CD4-positive, alpha-beta T cell treated with Interleukin-6 for 4 hours (primary cell): ENCODE results near the gene HOXB3.
A peak's percentile ranks its signal among the peaks of the same experiment; 100 is the strongest.

ENCODE experiments used
- DNase-seq: peaks from one replicate; pipeline ENCODE4 v3.0.0-alpha.2; 2020; ENCODE audit warnings: mixed read lengths

The HOXB3 gene

GRCh38 chr17:48589831-48590606 is at the start of gene HOXB3:
TSS of gene HOXB3 (minus strand) at chr17:48590241. CDS start at chr17:48552474, 37,767 bp downstream.
- DNase-seq: no peak

GRCh38 chr17:48639136-48639535 is 49.1 kb upstream of the HOXB3 start:
- DNase-seq: no peak

GRCh38 chr17:48637323-48638260 is 47.6 kb upstream of the HOXB3 start:
- DNase-seq: no peak

- peak; percentile 71 for DNase-seq
Measured at GRCh38 chr17:48636177-48637018, 46.4 kb upstream of the HOXB3 start.

GRCh38 chr17:48634493-48635208 is 44.6 kb upstream of the HOXB3 start:
- DNase-seq: no peak

GRCh38 chr17:48633266-48633677 is 43.2 kb upstream of the HOXB3 start:
- no peak for DNase-seq

- DNase-seq: no peak
Measured at GRCh38 chr17:48632579-48633265, 42.7 kb upstream of the HOXB3 start.

GRCh38 chr17:48631693-48632578 is 41.9 kb upstream of the HOXB3 start:
- DNase-seq: no peak

GRCh38 chr17:48630925-48631692 is 41.1 kb upstream of the HOXB3 start:
- DNase-seq: no peak

- DNase-seq: no peak
Measured at GRCh38 chr17:48630009-48630924, 40.2 kb upstream of the HOXB3 start.

GRCh38 chr17:48629411-48629759 is 39.3 kb upstream of the HOXB3 start:
- DNase-seq: no peak

- no peak for DNase-seq
Measured at GRCh38 chr17:48628649-48629410, 38.8 kb upstream of the HOXB3 start.

- DNase-seq: no peak
Measured at GRCh38 chr17:48627623-48628521, 37.8 kb upstream of the HOXB3 start.

- DNase-seq: no peak
Measured at GRCh38 chr17:48627118-48627597, 37.1 kb upstream of the HOXB3 start.

- peak; percentile 45 for DNase-seq
Measured at GRCh38 chr17:48626245-48627117, 36.4 kb upstream of the HOXB3 start, which contains the start of gene HOXB9. TSS of gene HOXB9 (minus strand) at chr17:48626358. CDS start at chr17:48626269, 89 bp downstream.
